H1 (cell line): ENCODE measurements around the gene KRTAP10-8. TPM values are rescaled to one million over a fixed set of nuclear protein-coding genes. Genes with fewer than 3 reads are reported as not detected.

Experiments used
- CTCF ChIA-PET: fragments of 300-600 bp; sonication (Branson Sonifier 250); formaldehyde crosslinking; loops from one replicate; lab custom pipeline; 2021; ENCODE audit not compliant: partially characterized antibody; lab: Charles Lee
- POLR2A ChIA-PET: fragments of 300-600 bp; sonication (Branson Sonifier 250); formaldehyde crosslinking; loops from one replicate; lab custom pipeline; 2021; ENCODE audit warnings: inconsistent platforms; ENCODE audit not compliant: partially characterized antibody; lab: Charles Lee
- DNase-seq, 2 experiments: peaks; one replicate each; pipeline versions ENCODE4 v3.0.0 to v3.0.0-alpha.2; 2010 to 2022; ENCODE audit warnings: low spot score in 2 of 2, low read depth in 1 of 2, mixed read lengths in 1 of 2
- FAIRE-seq: peaks from 2 replicates; lab custom pipeline; 2011; peaks lifted over from hg19 to GRCh38; lab: Jason Lieb, UNC
- H2AFZ ChIP-seq: 2 replicates; pipeline ENCODE4 v1.8.1; 2012; ENCODE audit warnings: low read length, inconsistent platforms
- H2AK5ac ChIP-seq: 2 replicates; pipeline ENCODE4 v1.6.1; 2013; ENCODE audit warnings: low read depth, low read length
- H2BK120ac ChIP-seq: replicated peaks from 2 replicates; pipeline ENCODE3; 2013; ENCODE audit warnings: low read depth, low read length, inconsistent platforms
- H2BK12ac ChIP-seq: 2 replicates; pipeline ENCODE4 v1.6.1; 2013; ENCODE audit warnings: low read depth, low read length
- H2BK15ac ChIP-seq: 2 replicates; pipeline ENCODE4 v1.6.1; 2013; ENCODE audit warnings: low read length
- H2BK20ac ChIP-seq: 2 replicates; pipeline ENCODE4 v1.6.1; 2013; ENCODE audit warnings: low read length
- H2BK5ac ChIP-seq: 2 replicates; pipeline ENCODE4 v1.6.1; 2013; ENCODE audit warnings: low read depth, low read length
- H3K14ac ChIP-seq: 2 replicates; pipeline ENCODE4 v1.6.1; 2013; ENCODE audit warnings: inconsistent platforms; ENCODE audit not compliant: insufficient read length
- H3K18ac ChIP-seq: 2 replicates; pipeline ENCODE4 v1.6.1; 2013; ENCODE audit warnings: low read length; ENCODE audit errors: extremely low read depth
- H3K23ac ChIP-seq: 2 replicates; pipeline ENCODE4 v1.6.1; 2013; ENCODE audit warnings: inconsistent platforms; ENCODE audit not compliant: insufficient read length
- H3K23me2 ChIP-seq: 2 replicates; pipeline ENCODE4 v1.6.1; 2013; ENCODE audit warnings: low read depth, low read length
- H3K27ac ChIP-seq: 2 replicates; pipeline ENCODE4 v1.6.1; 2011; ENCODE audit warnings: low read depth, low read length, inconsistent platforms
- H3K27me3 ChIP-seq, 4 experiments: replicated peaks in 1 of 4; 1 replicate in 1 of 4; 2 replicates in 3 of 4; pipeline versions ENCODE4 v1.6.1 to v1.8.1; 2011 to 2013; ENCODE audit warnings: low read length in 3 of 4, mild to moderate bottlenecking in 3 of 4, inconsistent platforms in 2 of 4, mixed read lengths in 2 of 4, moderate library complexity in 1 of 4; ENCODE audit not compliant: control insufficient read depth in 3 of 4, insufficient read depth in 3 of 4; ENCODE audit errors: extremely low read depth in 1 of 4
- H3K36me3 ChIP-seq, 4 experiments: 2 replicates each; pipeline versions ENCODE4 v1.6.1 to v1.8.1; 2011 to 2013; ENCODE audit warnings: mild to moderate bottlenecking in 4 of 4, low read length in 3 of 4, moderate library complexity in 2 of 4, control low read depth in 1 of 4, inconsistent platforms in 1 of 4; ENCODE audit not compliant: insufficient read depth in 4 of 4, control insufficient read depth in 2 of 4
- H3K4ac ChIP-seq: replicated peaks from 2 replicates; pipeline ENCODE3; 2013; ENCODE audit warnings: low read length, low read depth, mixed read lengths, inconsistent platforms; ENCODE audit not compliant: insufficient read length
- H3K4me1 ChIP-seq, 4 experiments: replicated peaks in 1 of 4; 1 replicate in 1 of 4; 2 replicates in 3 of 4; pipeline versions ENCODE4 v1.6.1 to v1.8.1; 2011 to 2013; ENCODE audit warnings: low read length in 3 of 4, inconsistent platforms in 2 of 4, mixed read lengths in 1 of 4; ENCODE audit not compliant: insufficient read depth in 4 of 4, control insufficient read depth in 3 of 4
- H3K4me2 ChIP-seq, 2 experiments: 2 replicates each; pipeline versions ENCODE4 v1.6.1 to v1.8.1; 2011 to 2013; ENCODE audit warnings: low read depth in 2 of 2, low read length in 2 of 2, control low read depth in 1 of 2, inconsistent platforms in 1 of 2, mild to moderate bottlenecking in 1 of 2; ENCODE audit not compliant: insufficient read depth in 1 of 2
- H3K4me3 ChIP-seq, 4 experiments: fragments of 200-600, 300-600 bp in 1 of 4; sonication (generic), shearing (Covaris generic), sonication (Bioruptor Twin) in 1 of 4; 2 replicates each; pipeline versions ENCODE4 v1.5.1 to v1.8.1; 2011 to 2016; ENCODE audit warnings: low read length in 4 of 4, low read depth in 3 of 4, control low read depth in 2 of 4, inconsistent platforms in 2 of 4, mild to moderate bottlenecking in 2 of 4, mixed read lengths in 1 of 4, moderate library complexity in 1 of 4; ENCODE audit not compliant: insufficient read depth in 2 of 4; ENCODE audit errors: extremely low read depth in 1 of 4
- H3K56ac ChIP-seq: replicated peaks from 2 replicates; pipeline ENCODE3; 2013; ENCODE audit warnings: low read depth, mild to moderate bottlenecking, mixed read lengths, low read length, inconsistent platforms; ENCODE audit not compliant: insufficient read length
- H3K79me1 ChIP-seq: 2 replicates; pipeline ENCODE4 v1.6.1; 2013; ENCODE audit warnings: low read depth, low read length, control low read depth
- H3K79me2 ChIP-seq, 2 experiments: 2 replicates each; pipeline versions ENCODE4 v1.6.1 to v1.8.1; 2012 to 2013; ENCODE audit warnings: low read length in 2 of 2, mild to moderate bottlenecking in 2 of 2, inconsistent platforms in 1 of 2; ENCODE audit not compliant: insufficient read depth in 2 of 2, control insufficient read depth in 1 of 2
- H3K9ac ChIP-seq, 4 experiments: replicated peaks in 1 of 4; 1 replicate in 1 of 4; 2 replicates in 3 of 4; pipeline versions ENCODE4 v1.6.1 to v1.8.1; 2011 to 2013; ENCODE audit warnings: low read depth in 3 of 4, low read length in 3 of 4, control low read depth in 2 of 4, mild to moderate bottlenecking in 2 of 4, moderate library complexity in 2 of 4, inconsistent platforms in 1 of 4; ENCODE audit errors: extremely low read depth in 1 of 4
- H3K9me3 ChIP-seq, 2 experiments: 2 replicates each; pipeline versions ENCODE4 v1.6.1 to v1.8.1; 2012 to 2013; ENCODE audit warnings: mild to moderate bottlenecking in 2 of 2, moderate library complexity in 2 of 2, control low read depth in 1 of 2, inconsistent platforms in 1 of 2, low read depth in 1 of 2, low read length in 1 of 2, mixed read lengths in 1 of 2; ENCODE audit not compliant: insufficient read depth in 2 of 2
- H4K20me1 ChIP-seq, 2 experiments: replicated peaks in 1 of 2; 2 replicates each; pipeline versions ENCODE3 to v1.8.1; 2011 to 2013; ENCODE audit warnings: inconsistent platforms in 2 of 2, low read length in 2 of 2, mild to moderate bottlenecking in 1 of 2; ENCODE audit not compliant: insufficient read depth in 2 of 2, control insufficient read depth in 1 of 2
- H4K5ac ChIP-seq: 2 replicates; pipeline ENCODE4 v1.6.1; 2013; ENCODE audit warnings: low read length, low read depth, mixed read lengths, inconsistent platforms; ENCODE audit not compliant: insufficient read length
- H4K8ac ChIP-seq: 2 replicates; pipeline ENCODE4 v1.8.0; 2013; ENCODE audit warnings: mild to moderate bottlenecking, moderate library complexity, low read length, inconsistent platforms; ENCODE audit not compliant: insufficient read depth; ENCODE audit errors: extremely low read depth
- H4K91ac ChIP-seq: replicated peaks from 2 replicates; pipeline ENCODE3; 2013; ENCODE audit warnings: low read length, mixed read lengths, inconsistent platforms; ENCODE audit not compliant: insufficient read length
- ATF3 ChIP-seq: IDR thresholded peaks from 2 replicates; pipeline ENCODE4 v1.6.1; 2011; ENCODE audit warnings: low read depth, mild to moderate bottlenecking, low read length; ENCODE audit not compliant: insufficient read depth
- CBX8 ChIP-seq: fragments of 300-800, 300-1000 bp; sonication (generic); IDR thresholded peaks from 2 replicates; pipeline ENCODE4 v1.7.1; 2016; ENCODE audit warnings: low read depth, low read length, borderline replicate concordance
- FOSL1 ChIP-seq: IDR thresholded peaks from 2 replicates; pipeline ENCODE4 v1.6.1; 2011; ENCODE audit warnings: mild to moderate bottlenecking, low read depth, low read length, moderate library complexity; ENCODE audit not compliant: insufficient read depth
- JUND ChIP-seq: IDR thresholded peaks from 2 replicates; pipeline ENCODE4 v1.6.1; 2011; ENCODE audit warnings: mild to moderate bottlenecking, improper control_type of control experiment, low read length
- KDM4A ChIP-seq: IDR thresholded peaks from one replicate; pipeline ENCODE4 v1.7.1; 2012; ENCODE audit warnings: low read depth, mild to moderate bottlenecking, moderate library complexity, low read length, inconsistent platforms; ENCODE audit not compliant: severe bottlenecking
- KDM5A ChIP-seq: fragments of 200-600 bp; IDR thresholded peaks from 2 replicates; pipeline ENCODE4 v1.7.1; 2012; ENCODE audit warnings: mild to moderate bottlenecking, low read length, inconsistent platforms, mixed read lengths
- RBBP5 ChIP-seq: IDR thresholded peaks from 2 replicates; pipeline ENCODE4 v1.7.1; 2012; ENCODE audit warnings: low read depth, mild to moderate bottlenecking, inconsistent platforms, low read length, moderate library complexity, borderline replicate concordance
- SIN3A ChIP-seq, 2 experiments: IDR thresholded peaks in 1 of 2; conservative IDR thresholded peaks in 1 of 2; 2 replicates each; pipeline ENCODE4 v1.6.1; 2011 to 2012; ENCODE audit warnings: low read length in 2 of 2, improper control_type of control experiment in 1 of 2, low read depth in 1 of 2, mild to moderate bottlenecking in 1 of 2
- SIX5 ChIP-seq: IDR thresholded peaks from 2 replicates; pipeline ENCODE4 v1.6.1; 2011; ENCODE audit warnings: mild to moderate bottlenecking, low read depth, low read length
- TBP ChIP-seq: IDR thresholded peaks from 2 replicates; pipeline ENCODE4 v1.6.1; 2011; ENCODE audit warnings: low read depth, low read length, improper control_type of control experiment
- TCF12 ChIP-seq: IDR thresholded peaks from 2 replicates; pipeline ENCODE4 v1.6.1; 2011; ENCODE audit warnings: low read depth, mild to moderate bottlenecking, low read length
- TEAD4 ChIP-seq: IDR thresholded peaks from 2 replicates; pipeline ENCODE4 v1.6.1; 2012; ENCODE audit warnings: low read depth, low read length, inconsistent platforms, mixed read lengths
- WGBS, 2 experiments: shearing (Covaris generic) in 1 of 2; methylation state at CpG; one replicate each; pipeline versions ENCODE4 v1.1.6 to v1.1.7; 2013 to 2015; ENCODE audit warnings: low lambda C conversion rate in 2 of 2, mixed read lengths in 2 of 2, inconsistent platforms in 1 of 2, low coverage in 1 of 2, missing lambda C conversion rate in 1 of 2; ENCODE audit not compliant: insufficient replicate concordance in 2 of 2, insufficient coverage in 1 of 2, insufficient read length in 1 of 2; ENCODE audit errors: extremely low coverage in 1 of 2, missing lambda C conversion rate in 1 of 2; 5-methylcytosine and 5-hydroxymethylcytosine counted together
- polyA plus RNA-seq, 7 experiments: library from polyadenylated mRNA; depleted of rRNA in 3 of 7; stranded (reverse) in 5 of 7; unstranded in 2 of 7; fragments of >200 nt in 5 of 7; fragments of 200-250 nt in 2 of 7; gene quantifications; 1 replicate in 5 of 7; 2 replicates in 1 of 7; 4 replicates in 1 of 7; pipeline versions ENCODE4 v1.2.1 to v1.2.3, GENCODE V29; 2011 to 2013; ENCODE audit warnings: missing spikeins in 2 of 7, mixed read lengths in 2 of 7
- total RNA-seq: library from RNA; stranded (reverse); fragmentation: NEBNext Ultra II Directional; extraction: Animal tissue kit (Norgen Biotek cat#: 25700); gene quantifications from 2 replicates; pipeline ENCODE4 v1.2.1, GENCODE V29; 2021
- TF ChIP-seq, protein P1 (sequence below): IDR thresholded peaks from 2 replicates; pipeline ENCODE4 v1.6.1; 2012; ENCODE audit warnings: inconsistent platforms

KRTAP10-8 gene
- total and polyA plus RNA-seq, 2 of the 8 experiments (the other 6 are each of a cell fraction or from before 2014, with no cell fraction given) = not detected

DNA sequence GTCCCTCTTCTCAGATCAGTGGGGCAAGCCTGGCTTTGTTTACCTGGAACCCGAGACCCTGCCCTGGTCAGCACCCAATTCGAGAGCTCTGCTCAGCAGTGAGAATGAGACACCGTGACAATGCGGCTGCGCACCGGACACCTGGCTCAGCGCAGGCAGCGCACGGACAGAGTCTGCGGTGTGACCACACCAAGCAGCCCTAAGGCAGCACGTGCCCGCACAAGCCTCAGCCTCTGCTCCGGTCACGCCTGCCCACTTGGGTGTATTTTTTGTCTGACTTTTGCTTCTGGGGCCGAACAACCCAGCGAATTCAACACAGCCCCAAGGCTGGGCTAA lies 4.7 kb downstream of the KRTAP10-8 start:
- WGBS, 2 experiments = 85% methylated on average over 16 of the region's 16 CpGs; no CpG with 5 or more reads in 1 of the 2 experiments
- Histone ChIP-seq H3K4ac (peak overlapping the region; percentile 76), H3K27me3 (no peaks in the 10 kb centered on the region), H3K23ac (no peak overlapping the region), H3K9ac (no peak overlapping the region), H3K4me1 (peaks cover 0 to 6% (median 2%) of the 10 kb centered on the region in 4 experiments; a peak in 4 of 7 replicates), H3K4me2 (no peak overlapping the region), H2BK12ac (peak overlapping the region; percentile 84; the same call in 1 of the 2 replicates), H3K4me3 (no peak overlapping the region), H3K23me2 (no peaks in the 10 kb centered on the region), H4K91ac (peak overlapping the region; percentile 69), H2AK5ac (no peak overlapping the region), H3K79me1 (no peaks in the 10 kb centered on the region; the same call in 1 of the 2 replicates), H2BK5ac (peak overlapping the region; percentile 60; the same call in 1 of the 2 replicates), H3K27ac (no peak overlapping the region), H4K5ac (no peak overlapping the region), H2BK20ac (peak overlapping the region; percentile 66; the same call in 1 of the 2 replicates), H3K79me2 (no peaks in the 10 kb centered on the region), H4K20me1 (peaks cover 0 to 1% of the 10 kb centered on the region in 2 experiments), H2AFZ (no peak overlapping the region), H3K56ac (no peak overlapping the region), H3K14ac (no peak overlapping the region), H2BK120ac (no peak overlapping the region), H3K36me3 (no peaks in the 10 kb centered on the region), H2BK15ac (peak overlapping the region; percentile 72; the same call in 1 of the 2 replicates), H3K9me3 (peaks cover 11 to 12% of the 10 kb centered on the region in 2 experiments), H3K18ac (peak overlapping the region; percentile 32; the same call in 1 of the 2 replicates), H4K8ac (peak overlapping the region; percentile 45; the same call in 1 of the 2 replicates)
- ChIA-PET CTCF (interaction anchor here (0.7 to 4.0 kb wide), 10 partner anchors 9 to 183 kb away, joined by 3 to 16 read pairs (median 3); partner anchors contain the start of gene KRTAP10-9), POLR2A (interaction anchor here (0.7 to 1.7 kb wide), 3 partner anchors 87 to 96 kb away, joined by 3 read pairs; no protein-coding TSS in a partner anchor)
- DNase-seq (peak in 1 of 2 experiments; percentile 45), FAIRE-seq (no peak)
- no peak for TF ChIP-seq FOSL1
- no peak for TF ChIP-seq JUND
- TF ChIP-seq SIX5 = no peak
- no peak for TF ChIP-seq KDM4A
- no peak for TF ChIP-seq TBP
- TF ChIP-seq, protein P1, sequence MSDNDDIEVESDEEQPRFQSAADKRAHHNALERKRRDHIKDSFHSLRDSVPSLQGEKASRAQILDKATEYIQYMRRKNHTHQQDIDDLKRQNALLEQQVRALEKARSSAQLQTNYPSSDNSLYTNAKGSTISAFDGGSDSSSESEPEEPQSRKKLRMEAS = no peak
- no peak for TF ChIP-seq CBX8
- no peak for TF ChIP-seq KDM5A
- TF ChIP-seq ATF3 = no peak
- no peak for TF ChIP-seq RBBP5
- no peak for TF ChIP-seq TEAD4
- no peak for TF ChIP-seq TCF12
- TF ChIP-seq SIN3A (conservative IDR thresholded peaks at IDR 0.05 in 1 of 2, IDR thresholded peaks at IDR 0.05 in 1 of 2; ENCODE audit: low read depth in 1 of 2, low read length in 2 of 2) = no peak
